OCI-M2 (cell line): ENCODE measurements around the gene HOXB2.

Experiments used
- DNase-seq: peaks from one replicate; lab custom pipeline; 2025; ENCODE audit not compliant: unreplicated experiment; lab: John Stamatoyannopoulos, UW

The HOXB2 gene

DNA sequence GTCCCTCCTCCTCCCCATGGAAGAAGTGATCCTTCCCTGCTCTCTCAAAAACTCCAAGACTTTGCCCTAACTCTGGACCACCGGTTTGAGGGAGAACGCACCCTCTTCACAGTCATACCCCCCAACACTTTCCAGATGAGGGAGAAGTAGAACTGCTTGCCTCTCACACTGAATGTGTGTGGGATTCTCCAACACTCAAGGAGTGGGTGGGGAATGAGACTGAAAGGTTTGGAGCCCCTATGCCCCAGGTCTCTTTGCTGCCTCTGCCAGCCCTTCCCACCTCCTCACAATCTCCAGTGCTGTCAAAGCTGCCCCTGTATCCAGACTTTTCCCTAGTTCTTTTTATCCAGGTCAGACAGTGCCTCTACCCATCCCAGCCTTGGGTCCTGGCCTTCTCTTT lies 21.8 kb upstream of the HOXB2 start:
- DNase-seq = no peak

DNA sequence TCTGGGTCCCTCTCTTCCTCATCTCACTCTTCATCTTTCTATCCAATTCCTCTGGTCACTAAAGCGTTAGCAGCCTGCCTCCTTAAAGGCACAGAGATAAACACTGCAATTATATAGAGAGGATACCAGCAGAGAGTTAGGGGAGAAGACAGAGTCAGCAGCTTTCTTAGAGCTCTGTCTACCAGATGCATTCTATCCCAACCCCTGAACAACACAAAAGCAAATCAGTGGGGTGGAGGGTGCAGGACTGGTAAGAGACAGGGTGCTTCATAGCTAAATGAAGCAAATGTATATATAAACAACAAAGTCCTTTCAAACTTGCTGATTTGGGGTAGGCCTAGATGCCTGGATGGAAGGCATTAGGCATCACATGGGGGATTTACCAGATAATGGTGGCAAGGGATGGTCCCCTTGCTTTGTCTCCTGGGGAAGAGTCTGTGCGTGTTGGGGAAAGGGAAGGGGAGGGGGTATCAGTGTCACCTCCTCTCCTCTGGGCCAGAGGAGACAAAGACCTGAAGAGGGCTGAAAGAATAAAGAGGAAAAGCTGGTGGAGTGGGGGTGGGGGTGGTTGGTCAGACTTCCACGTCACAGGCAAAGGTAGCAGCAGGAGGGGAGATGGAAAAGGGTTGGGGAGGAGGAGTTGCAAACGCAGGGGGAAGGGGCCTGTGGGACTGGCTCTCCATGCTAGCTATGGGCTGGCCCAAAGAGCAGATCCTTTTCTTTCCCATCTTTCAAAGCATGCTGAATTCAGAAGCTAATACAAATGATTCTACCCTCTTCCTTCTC lies 21.2 kb upstream of the HOXB2 start:
- no peak for DNase-seq

DNA sequence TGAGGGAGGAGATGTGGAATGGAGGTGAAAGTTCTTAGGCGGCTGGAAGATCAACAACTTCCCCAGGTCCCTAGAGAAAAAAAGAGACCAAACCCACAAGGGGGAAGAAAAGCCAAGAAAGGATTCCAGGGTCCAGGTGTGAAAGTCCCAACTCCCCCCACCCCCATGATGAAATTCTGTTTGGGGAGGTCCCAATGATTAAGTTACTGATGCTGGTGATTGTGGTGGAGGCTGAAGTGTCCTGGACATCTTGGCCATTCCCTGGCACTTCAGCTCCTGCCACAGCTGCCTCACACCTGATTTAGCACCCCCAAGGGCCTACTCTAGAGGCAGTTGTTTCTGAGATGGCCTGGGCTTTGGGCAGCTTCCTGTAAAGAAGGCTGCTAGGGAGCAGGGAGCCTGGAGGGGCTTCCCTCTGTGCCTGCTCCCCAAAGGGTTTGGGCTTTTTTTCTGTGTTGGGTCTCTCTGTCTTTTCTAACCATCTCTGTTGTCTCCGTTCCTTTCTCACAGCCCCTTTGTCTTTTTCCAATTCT lies 20.2 kb upstream of the HOXB2 start:
- DNase-seq = no peak

DNA sequence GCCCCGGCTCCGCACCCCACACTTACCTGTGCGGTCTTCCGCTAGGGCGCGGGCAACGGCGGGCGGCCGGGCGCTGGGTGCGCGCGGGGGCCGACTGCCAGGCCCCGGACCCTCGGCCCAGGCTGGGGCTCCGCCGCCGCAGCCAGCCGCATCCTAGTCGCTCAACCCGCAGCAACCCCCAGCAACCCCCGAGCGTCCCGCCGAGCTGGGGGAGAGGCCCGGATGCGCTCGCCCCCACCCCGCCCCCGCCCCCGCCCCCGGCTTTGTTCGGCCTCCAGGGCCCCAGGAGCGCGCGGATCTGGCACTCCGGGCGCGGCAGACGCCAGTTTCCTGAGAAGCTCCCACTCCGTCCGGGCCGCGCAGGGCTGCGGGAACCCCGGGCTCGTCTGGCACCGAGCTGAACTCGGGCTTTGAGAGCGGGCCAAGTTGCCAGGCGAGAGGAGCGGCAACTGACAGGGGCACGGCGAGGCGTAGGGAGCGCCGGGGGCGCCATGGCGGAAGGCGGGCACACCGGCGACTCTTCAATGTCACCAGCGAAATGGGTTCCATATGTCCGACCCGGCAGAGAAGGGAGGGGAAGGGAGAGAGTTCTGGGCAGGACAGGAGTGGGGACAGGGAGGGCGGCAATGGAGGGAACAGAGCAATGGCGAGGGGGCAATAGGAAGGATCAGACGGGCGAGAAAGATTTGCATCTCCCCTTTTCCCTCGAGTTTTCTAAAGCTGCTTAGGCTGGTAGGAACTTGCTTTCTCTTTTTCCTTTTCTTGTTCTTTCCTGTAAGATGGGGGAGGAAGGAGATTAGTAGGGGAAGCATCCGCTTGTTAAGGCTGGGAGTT lies 19.5 kb upstream of the HOXB2 start:
- DNase-seq = no peak

DNA sequence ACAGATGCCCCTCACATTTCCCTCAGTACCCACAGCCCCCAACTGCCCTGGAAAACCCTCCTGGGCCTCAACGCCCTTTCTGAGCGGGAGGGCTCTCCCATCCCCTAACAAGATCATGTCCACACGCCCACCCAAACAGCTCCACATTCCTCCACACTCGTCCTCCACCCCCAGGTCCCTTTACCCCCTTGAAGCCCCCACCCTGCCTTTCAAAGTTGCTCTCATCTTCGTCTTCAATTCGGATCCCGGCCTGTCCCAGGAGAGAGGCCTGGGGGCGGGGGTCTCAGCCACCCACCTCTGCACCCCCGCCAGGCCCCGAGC lies 18.9 kb upstream of the HOXB2 start:
- no peak for DNase-seq

DNA sequence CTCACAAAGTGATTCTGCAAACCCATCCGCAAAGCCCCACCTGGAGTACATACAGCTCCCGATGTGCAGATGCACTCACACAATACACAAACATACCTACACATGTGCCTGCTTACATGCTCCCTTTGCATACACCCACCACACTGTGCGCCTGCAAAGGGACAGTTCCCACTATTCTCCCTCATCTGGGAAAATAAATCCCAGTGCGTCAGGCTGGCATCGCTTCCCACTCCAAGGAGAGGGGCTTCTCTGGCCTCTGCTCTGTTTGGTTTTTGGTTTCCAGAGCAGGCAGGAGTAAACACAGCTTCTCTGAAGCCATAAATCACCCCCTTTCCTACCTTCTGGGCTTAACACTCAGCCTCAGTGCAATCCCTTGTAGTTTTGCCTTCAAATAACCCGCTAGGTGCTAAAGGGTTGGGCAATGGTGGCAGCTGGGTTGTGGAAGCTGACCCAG lies 18.5 kb upstream of the HOXB2 start:
- DNase-seq = no peak

DNA sequence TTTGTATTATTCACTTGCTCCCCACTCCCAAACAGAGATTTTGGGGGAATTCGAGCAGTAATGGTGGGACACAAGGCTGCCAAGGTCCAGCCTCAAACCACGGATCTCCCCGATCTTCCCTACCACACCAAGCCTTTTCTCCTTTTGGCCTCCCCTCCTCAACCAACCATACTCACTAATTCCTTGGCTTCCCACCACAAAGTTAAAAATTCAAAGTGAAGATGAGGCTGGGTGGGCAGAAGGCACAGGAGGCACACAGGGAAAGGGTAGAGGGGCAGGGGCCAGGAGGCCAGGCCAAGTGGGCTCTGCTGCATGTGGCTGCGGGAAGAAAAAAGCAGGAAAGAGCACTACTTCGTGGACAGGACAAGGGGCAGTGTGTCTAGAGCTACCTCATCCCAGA lies 18.0 kb upstream of the HOXB2 start:
- DNase-seq = no peak

DNA sequence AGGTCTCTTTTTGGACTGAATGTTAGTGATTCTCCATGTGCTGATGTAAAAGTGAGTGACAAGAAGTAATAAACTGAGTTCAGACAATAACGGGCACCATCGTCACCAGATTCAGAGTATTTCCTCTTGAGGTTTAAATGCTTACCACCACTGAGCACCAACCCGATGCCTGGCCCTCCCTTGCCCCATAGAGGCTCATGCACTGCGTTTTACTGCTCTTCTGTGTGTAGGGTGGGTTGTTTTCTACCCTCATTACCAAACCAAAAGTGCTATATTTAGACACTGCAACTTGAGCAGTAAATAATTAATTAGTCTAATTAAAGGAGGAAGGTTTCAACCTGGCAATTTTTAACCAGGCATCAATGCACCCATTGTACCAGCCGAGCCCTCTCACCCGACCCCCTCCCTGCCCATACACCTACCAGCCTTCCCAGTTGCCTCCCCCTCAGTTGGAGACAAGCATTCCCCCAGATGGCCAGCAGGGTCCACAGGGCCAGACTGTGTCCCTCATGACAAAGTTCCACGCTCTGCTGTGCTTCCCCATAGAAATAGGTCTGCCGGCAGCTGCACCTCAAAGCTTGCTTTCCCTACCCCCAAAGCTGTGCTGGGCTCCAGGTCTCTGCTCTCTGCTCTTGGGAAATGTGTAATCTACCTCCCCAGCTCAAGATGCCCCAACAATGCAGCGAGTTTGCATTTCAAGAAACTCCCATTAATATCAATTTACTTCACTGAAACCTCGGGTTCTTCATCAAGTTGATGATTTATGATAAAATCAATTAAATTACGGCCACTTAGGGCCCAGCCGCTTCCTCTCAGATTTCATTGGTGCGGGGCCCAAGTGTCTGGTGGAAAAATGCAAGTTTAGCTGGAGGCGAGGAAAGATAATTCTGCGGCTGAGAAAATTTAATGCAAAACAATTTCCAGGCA lies 17.2 kb upstream of the HOXB2 start:
- DNase-seq = no peak

DNA sequence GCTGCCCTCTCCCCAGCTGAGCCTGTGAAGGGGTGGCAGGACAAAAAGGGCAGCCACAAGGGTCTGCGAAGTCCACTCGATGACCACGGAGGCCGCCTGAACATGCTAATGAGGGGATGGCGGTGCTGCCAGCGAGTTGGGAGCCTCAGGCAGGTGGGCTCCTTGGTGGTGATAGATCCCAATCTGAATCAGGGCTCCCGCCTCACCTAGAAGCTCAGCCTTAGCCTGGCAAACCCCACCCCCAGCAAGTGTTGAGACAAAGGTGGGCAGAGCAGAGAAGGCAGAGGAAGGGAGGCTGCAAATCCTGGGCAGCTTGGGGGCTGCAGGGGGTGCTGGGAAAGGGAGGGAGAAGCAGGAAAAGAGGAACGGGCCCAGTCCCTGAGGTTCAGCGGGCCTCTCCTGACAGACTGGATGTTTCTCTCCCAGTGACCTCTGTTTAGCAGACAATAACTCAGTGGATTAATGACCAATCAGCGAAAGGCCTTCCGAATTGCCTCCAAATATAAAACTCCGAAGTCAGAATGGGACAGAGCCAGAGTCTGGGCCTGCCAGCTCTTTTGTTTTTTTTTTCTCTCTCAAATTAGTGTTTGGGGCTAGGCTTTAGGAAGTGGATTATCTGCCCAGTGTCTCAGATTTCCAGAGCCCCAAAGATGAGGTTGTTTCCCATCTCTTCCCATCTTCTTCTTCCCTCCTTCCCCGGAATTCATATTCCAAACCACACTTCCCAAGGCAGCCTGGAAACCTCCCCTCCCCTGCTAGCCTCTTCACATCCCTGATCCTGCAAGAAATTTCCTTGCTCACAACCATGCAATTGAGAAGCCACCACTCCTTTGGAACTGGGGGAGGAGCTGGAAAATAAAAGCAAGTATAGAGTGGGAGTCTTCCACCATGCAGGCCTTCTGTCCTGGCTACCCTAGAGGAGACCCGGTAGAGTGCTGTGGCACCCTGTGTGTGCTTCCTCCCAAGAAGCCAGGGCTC lies 15.2 kb upstream of the HOXB2 start:
- DNase-seq = no peak

DNA sequence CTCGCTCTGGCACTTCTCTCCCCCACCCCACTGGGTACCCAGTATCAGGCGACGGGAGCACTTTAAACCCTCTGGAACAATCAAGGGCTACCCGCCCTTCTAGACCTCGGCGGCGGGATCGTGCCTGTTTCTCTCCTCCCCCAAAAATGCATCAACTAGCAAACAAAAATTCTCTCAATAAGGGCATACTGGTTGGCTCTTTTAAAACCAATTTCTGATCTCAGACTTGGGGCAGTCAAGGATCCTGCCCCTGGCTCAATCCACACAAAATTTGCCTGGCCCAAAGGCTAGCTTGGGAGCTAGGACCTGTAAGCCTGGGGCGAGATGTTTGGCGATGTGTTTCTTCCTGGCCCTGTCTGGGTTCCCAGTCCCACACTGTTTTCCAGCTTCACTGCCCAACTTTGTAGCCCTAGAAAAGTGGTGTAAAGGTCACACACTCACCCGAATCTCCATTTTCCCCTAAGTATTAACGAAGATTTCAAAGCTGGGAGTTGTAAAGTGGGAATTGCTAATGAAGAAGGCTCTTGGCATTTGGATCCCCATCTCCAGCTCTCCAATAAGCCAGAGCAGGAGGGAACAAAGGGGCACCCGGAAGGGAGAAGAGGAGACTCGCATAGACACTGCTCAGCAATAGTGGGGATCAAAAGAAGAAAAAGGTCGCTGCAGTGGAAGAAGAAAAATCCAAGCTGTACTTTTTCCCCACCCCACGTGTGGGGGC lies 14.4 kb upstream of the HOXB2 start:
- DNase-seq = no peak

DNA sequence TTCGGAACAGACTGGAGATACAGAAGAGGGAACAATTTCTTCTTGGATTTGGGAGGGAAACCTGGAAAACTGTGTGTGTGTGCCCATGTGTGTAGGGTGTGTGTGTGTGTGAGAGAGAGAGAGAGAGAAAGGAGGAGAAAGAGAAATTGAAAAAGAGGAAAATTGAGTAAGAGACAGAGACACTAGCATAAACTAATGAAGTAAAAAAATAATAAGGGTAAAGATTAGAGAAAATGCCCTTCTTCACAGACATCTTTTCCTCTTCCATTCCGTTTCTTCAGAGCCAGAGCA lies 13.9 kb upstream of the HOXB2 start:
- DNase-seq = no peak

DNA sequence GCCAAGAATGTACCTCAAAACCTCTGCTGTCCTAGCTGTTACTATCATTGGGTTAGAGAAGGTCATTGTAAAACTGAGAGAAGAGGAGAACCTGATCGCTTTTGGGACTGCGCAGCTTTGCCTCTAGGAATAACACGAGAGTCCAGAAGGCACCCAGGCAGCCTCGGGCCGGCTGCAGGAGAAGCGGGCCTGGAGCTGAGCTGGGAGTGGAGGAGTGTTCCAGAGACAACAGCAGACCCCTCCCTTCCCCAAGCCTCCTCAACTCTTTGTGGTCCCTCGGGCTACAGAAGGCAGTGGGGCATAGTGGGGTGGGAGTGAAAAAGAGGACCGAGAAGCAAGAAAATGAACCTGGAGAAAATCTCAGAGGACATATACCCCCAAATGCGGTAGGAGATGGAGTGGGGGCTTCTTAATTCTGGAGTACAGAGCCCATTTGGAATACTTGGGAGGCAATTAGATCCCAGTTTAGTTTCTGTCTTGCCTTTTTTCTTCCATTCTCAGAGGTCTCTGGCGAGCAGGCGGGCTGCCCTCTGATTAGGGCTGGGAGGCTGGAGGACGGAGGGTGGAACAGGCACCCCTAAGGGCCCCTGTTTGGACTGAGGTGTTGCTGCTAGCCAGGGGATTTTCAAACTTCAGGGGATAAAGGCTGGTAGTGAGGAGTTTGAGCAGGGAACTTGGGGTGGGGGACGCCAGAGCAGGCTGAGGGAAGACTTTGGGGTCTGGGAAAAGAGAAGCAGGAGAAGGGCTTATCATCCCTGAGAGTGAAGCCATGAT lies 13.3 kb upstream of the HOXB2 start:
- no peak for DNase-seq

DNA sequence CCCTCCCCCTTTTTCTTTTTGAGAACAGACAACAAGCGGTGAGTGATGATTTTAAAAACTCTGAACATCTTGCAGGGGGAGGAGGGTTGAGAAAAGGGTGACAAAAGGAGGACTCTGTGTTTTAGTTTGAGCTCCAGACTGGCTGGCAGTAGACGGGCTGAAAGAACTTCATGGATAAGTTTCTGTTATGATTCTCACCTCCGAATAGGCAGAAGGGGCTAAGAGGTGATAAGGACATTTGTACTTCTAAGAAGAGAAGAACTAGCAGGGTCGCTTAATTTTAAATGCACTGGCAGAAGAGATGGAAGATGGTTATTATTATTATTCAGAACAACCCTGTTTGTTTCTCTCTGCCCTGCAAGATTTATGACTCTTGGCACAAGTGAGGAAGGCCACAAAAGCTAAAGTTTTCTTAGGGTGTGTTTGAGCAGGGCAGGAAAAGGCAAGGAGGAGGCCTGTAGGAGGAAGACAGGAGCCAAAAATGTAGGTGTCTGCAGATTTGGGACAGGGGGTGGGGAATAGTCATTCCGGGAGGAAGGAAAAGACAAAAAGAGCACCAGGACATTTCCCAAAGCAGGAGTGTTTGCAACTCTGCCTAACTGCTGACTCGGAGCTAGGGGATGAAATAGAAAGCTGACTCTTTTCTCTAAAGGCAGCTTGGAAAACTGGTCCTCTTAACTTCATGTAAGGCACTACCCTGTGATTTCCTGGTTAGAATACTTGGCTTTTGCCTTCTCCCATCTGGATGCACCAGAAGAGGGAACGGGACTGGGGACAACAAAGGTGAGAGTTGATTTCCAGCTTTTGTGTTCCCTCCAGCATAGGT lies 11.9 kb upstream of the HOXB2 start:
- no peak for DNase-seq

DNA sequence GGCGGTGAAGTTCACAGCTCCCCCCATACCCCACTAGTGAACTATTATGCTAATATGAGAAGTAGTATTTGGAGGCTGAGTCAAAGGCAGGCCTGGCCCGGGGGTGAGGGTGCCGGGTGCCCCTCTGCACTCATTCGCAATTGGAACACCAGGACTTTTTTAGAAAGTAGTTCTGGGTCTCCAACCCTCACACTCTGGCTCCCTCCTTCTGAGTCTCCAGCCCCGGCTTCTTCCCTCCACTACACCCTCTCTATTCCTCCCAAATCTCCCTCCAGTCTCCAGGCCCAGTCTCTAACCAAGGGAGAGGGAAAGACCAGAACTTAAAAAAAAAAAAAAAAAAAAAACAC lies 11.3 kb upstream of the HOXB2 start:
- DNase-seq = no peak

DNA sequence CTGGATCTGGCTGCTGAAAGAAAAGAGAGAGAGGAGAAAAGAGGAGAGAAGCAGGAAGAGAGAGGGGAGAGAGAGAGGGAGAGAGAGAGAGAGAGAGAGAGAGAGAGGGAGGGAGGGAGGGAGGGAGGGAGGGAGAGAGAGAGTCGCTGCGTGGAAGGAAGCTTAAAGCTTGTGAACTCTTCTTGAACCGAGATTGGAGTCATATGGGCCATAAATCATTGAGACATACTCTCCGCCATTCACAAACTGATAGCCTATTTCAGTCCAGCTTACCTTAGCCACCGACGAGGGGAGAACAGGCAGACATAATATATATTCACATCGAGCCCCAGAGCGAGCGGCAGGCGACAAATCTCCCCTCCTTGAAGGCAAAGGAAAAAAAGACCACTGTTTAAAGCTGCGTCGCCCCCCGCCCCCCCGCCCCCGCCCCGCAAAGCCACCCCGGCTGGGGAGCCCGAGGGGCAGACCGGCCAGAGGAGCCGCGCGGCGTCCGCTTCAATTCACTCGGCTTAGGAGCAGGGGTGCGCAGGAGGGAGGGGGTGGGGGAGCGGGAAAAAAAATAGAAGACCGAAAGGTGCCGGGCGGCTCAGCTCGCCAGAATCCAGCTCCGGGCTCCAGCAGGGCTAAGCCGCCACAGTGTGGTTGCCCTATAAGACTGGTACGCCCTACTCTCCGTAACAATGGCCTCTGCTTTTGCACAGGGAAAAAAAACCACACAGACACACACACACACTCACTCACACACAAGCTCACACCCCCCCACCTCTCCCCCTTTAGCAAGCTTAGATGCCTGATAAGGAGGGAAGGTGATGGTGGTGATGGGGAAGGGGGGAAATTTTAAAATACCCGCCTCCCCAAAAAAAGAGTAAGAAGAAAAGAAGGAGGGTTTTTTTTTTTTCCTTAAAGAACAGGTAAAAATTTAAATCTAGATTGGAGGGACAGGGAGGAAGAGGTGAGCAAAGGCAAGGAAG lies 10.6 kb upstream of the HOXB2 start:
- DNase-seq = no peak

DNA sequence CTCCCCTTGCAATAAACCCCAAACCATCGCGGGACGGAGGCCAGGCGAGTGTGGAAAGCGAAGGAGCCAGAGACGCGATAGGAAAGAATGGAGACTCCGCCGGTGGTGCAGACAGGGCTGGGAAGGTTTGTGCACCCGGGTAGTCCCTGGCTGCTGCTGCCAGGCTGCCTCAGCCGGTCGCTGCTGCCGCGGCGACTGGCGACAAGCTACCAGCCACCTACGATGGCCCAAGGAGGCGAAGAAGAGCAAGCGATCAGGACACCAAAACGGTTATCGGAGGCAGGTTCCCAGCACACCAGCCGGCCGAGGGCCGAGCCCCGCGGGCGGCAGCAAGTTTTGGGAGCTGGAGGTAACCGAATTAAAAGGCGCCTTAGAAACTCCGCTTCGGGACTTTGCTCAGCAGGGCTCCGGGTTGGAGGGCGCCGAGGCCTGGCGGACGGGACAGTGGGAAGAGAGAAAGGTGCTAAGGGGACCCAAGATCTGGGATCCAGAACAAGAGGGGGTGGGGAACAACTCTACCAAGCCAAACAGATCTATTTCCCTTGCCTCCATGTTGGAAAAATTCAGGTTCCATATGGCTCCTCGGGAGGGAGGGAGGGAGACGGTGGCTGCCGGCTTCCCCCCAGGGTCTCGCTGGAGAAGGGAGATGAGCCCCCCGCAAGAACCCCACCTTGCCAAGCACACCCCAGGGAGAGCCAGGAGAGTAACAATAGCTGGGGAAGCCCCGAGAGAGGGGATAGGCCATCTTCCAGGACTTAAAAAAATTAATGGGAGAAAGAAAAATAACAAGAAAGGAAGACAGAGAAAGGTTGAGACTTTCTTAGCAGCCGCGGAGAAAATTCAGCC lies 9.7 kb upstream of the HOXB2 start:
- DNase-seq = no peak
